Fibroblast of skin of left quadriceps (primary cell): ENCODE measurements around the gene BBS9.
A peak's percentile ranks its signal among the peaks of the same experiment; 100 is the strongest.

Experiments used
- DNase-seq, 2 experiments: peaks; one replicate each; pipeline ENCODE4 v3.0.0-alpha.2; 2013; ENCODE audit warnings: low read depth in 2 of 2

BBS9 gene

DNA sequence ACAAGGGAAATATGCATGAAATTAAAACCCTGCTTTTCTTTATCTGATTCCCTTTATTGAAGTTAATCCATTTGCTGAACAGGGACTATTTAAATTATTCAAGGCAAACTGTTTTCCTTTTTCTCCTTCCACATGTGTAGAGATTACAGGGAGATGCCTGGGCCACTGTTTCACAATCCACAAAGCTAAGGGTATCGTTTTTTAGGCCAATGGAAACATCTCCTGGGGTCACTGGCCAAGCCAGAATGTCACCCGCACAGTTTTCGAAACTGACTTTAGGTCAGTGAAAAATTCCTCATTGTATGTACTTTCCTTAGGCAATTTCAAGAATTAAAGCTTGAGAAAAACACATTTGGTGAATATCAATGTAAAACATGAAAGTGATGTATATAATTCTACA lies 516.8 kb downstream of the BBS9 start:
- DNase-seq: no peak

DNA sequence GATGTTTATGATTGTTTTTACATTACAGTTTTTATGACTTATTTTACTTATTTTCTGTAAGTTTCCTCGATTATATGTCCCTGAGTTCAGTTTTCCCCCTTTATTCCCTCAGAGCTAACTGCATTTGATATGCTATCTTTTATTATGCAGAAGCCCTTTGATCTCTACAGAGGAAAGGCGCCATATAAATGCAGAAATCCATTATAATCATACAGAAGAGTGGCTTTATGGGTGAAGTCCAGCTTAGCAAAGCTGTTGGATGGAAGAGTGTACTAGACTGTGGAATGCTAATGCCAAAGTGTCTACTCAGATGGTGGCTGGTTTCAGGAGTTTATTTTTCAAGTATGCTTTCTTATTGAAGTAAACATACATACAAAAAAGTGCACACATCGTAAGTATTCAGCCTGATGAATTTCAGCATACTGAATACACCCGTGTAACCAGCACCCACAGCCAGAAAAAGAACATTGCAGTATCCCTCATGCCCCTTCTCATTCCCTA lies 517.6 kb downstream of the BBS9 start:
- no peak for DNase-seq

DNA sequence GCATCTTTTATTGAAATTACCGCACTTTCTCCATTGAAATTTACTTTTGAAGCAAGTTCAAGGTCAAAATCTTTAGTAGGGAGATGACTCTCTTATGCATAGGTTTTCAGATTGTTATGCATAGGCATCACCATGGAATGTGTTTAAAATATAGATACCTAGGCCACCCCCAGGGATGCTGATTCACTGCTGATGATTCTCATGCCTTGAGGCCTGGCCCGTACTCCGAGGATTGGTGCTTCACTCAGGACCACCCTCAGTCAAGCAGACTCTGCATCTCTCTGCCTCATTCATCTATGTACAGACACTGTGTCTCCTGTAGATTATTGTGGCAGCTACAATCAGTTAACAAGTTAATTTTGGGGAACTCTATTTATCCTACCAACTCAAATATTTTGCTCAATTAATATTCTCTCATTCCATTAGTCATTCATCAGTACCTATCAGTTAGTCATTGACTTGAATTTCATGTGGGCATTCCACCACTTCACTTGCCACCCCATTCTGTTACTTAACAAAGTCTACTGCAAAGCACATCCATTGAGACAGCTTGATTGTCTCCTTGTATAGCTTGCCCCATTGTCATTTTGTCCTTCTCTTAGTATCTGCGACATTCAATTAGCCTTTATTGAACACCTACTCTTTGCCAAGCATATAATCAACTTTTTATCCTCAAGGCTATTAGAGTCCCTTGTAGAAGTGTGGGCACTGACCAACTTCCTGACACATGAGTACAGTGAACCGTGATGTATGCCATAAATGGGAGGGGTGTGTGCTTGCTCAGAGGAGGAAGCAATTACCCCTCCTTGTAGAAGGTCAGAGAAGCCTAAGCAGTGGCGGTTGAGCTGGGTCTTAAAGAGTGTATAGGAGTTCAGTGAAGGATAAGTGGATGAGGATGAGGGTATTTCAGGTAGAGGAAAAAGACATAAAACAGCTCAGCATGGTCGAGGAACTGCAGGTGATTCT lies 520.4 kb downstream of the BBS9 start:
- no peak for DNase-seq

DNA sequence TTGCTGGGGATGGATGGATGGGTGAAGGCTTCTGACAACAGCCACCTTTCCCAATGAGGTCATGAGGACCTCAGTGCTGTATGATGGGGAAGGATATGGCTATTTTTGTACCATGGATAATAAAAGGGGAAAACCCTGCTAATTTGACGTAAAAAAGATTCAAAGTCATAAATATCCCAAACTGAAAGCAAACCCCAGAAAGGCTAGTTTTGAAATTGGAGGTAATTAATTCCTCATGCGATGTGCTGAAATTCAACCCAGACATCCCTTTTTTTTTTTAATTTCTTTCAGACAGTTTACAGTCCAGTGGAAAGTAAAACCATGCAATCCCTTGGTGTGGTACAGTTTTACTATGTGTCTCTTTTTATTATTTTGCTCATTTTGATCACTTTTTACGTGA lies 521.5 kb downstream of the BBS9 start:
- peak; percentile 75 to 77 for DNase-seq

DNA sequence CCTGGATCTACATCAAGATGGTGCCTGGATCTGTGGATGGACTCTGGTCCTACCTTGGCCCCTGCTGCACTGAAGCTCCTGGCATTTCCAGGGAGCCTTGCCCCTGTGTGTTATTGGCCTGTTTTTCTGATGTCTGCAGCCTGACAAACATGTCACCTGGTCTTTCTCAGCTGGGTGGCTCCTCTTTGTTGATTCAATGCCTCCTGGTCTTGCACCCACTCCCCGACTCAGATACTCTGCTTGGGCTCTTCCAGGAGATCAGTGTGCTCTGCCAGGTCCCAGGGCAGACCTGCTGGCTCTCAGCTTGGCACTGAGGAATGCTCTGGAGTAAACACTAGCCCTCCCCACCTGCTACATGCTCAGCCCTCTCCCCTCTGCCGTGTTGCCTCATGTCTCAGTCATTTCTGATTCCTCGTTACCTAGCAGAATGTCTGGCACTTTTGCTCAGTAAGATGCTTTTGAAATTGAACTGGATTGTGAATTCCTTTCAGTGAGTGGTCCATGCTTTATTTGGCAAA lies 522.7 kb downstream of the BBS9 start:
- no peak for DNase-seq

DNA sequence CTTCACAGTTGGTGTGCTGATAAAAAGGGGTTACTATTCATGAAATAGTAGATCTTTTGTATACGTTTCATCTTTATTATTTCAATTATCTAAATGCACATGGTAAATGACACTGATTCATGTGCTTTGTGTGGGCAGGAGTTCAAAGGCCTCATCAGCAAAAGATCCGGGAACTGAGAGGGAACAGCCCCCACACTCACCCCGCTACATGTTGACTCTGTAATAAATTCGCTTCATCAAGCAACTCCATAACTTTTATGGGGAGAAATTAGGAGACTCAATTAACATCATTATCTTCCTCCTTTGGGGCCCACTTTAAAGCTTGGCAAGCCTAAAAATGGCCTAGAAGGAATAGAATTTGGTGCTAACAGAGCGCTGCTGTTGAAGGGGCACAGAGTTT lies 525.3 kb downstream of the BBS9 start:
- no peak for DNase-seq
